ENCODE measurements around the gene ACTN1. TPM values are rescaled to one million over a fixed set of nuclear protein-coding genes. Genes with fewer than 3 reads are reported as not detected.

The ACTN1 gene
- total and polyA plus RNA-seq, 10 of the 15 experiments (the other 5 are each of a cell fraction or from before 2014, with no cell fraction given) = 0.14 to 39.4 (median 2.6) TPM

- TF ChIP-seq E2F8 (IDR thresholded peaks at IDR 0.05; ENCODE audit: low read depth, partially characterized antibody) (no peak), KDM1A (IDR thresholded peaks at IDR 0.05; ENCODE audit: borderline replicate concordance) (no peak), DPF2 (IDR thresholded peaks at IDR 0.05) (no peak), TCF7 (IDR thresholded peaks at IDR 0.05; ENCODE audit: borderline replicate concordance) (no peak), MYC (IDR thresholded peaks at IDR 0.05; ENCODE audit: insufficient read depth, insufficient read length, insufficient replicate concordance, low read length, severe bottlenecking) (no peak), CHD1 (IDR thresholded peaks at IDR 0.05; ENCODE audit: low read depth, low read length) (no peak)
Measured at GRCh38 chr14:68921666-68922065, 57.4 kb downstream of the ACTN1 start (continued).

- Histone ChIP-seq H3K9ac (ENCODE audit: control insufficient read depth, insufficient read depth, low read length) (no peak overlapping the region), H3K27ac (ENCODE audit: control insufficient read depth, insufficient read depth) (no peak overlapping the region), H3K79me2 (ENCODE audit: control insufficient read depth, insufficient read depth, low read length) (no peaks in the 10 kb centered on the region), H3K27me3 (replicated peaks in 1 of 2; ENCODE audit: control insufficient read depth in 2 of 2, insufficient read depth in 2 of 2, low read length in 1 of 2) (no peaks in the 10 kb centered on the region), H3K4me1 (ENCODE audit: control insufficient read depth, insufficient read depth, low read length) (no peaks in the 10 kb centered on the region), H4K20me1 (ENCODE audit: control insufficient read depth, insufficient read depth) (no peaks in the 10 kb centered on the region), H3K4me3 (no peak overlapping the region), H3K36me3 (ENCODE audit: control insufficient read depth in 2 of 2, insufficient read depth in 2 of 2, low read length in 1 of 2) (peaks cover 0 to 1% of the 10 kb centered on the region in 2 experiments; a peak in 2 of 4 replicates), H3K9me3 (replicated peaks; ENCODE audit: control insufficient read depth, insufficient read depth, low read length) (no peaks in the 10 kb centered on the region; the same call in 2 of the 3 replicates), H2AFZ (ENCODE audit: control insufficient read depth, low read depth, low read length) (no peak overlapping the region), H3K4me2 (ENCODE audit: control insufficient read depth, insufficient read depth) (no peak overlapping the region)
- WGBS (ENCODE audit: insufficient coverage, insufficient replicate concordance, low lambda C conversion rate, missing lambda C conversion rate) = 31% methylated on average over 9 of the region's 9 CpGs
- DNase-seq (ENCODE audit: low read depth, low spot score) (no peak), ATAC-seq (no peak), FAIRE-seq (no peak)
- ChIA-PET CTCF (interaction anchor here (0.8 kb wide), 1 partner anchor 8 kb away, joined by 3 read pairs; no protein-coding TSS in a partner anchor), SMC1A (ENCODE audit: uncharacterized antibody, unreplicated experiment) (no interaction called here), POLR2A (no interaction called here), RAD21 (ENCODE audit: unreplicated experiment) (no interaction called here)
- intact Hi-C loops (cut with micrococcal nuclease; ENCODE audit: unreplicated experiment) = no loop called here
- in situ Hi-C loops (cut with MboI) = no loop called here
- no TSS peak for BruUV-seq (replicated peaks)
- TF ChIP-seq, protein P1, sequence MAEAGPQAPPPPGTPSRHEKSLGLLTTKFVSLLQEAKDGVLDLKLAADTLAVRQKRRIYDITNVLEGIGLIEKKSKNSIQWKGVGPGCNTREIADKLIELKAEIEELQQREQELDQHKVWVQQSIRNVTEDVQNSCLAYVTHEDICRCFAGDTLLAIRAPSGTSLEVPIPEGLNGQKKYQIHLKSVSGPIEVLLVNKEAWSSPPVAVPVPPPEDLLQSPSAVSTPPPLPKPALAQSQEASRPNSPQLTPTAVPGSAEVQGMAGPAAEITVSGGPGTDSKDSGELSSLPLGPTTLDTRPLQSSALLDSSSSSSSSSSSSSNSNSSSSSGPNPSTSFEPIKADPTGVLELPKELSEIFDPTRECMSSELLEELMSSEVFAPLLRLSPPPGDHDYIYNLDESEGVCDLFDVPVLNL (IDR thresholded peaks at IDR 0.05; ENCODE audit: low read depth, low read length) = no peak
- TF ChIP-seq NR2C1 (IDR thresholded peaks at IDR 0.05) = no peak
- no peak for TF ChIP-seq STAT1 (conservative IDR thresholded peaks at IDR 0.05)
- no peak for TF ChIP-seq MYB (IDR thresholded peaks at IDR 0.05; ENCODE audit: borderline replicate concordance, low read depth, low read length)
- TF ChIP-seq RAD21 (IDR thresholded peaks at IDR 0.05; ENCODE audit: insufficient read depth, low read depth, low read length) = no peak
- no peak for TF ChIP-seq ZNF274 (IDR thresholded peaks at IDR 0.05; ENCODE audit: insufficient read depth, insufficient read length)
- TF ChIP-seq EZH2 (IDR thresholded peaks at IDR 0.05; ENCODE audit: borderline replicate concordance, control insufficient read depth, low read depth, low read length) = no peak
- no peak for TF ChIP-seq KLF5 (IDR thresholded peaks at IDR 0.05; ENCODE audit: partially characterized antibody)
- TF ChIP-seq TARDBP (IDR thresholded peaks at IDR 0.05; ENCODE audit: borderline replicate concordance) = no peak
- TF ChIP-seq SPI1 (IDR thresholded peaks at IDR 0.05; ENCODE audit: borderline replicate concordance, insufficient read depth, low read depth, low read length) = no peak
- TF ChIP-seq, protein P2, sequence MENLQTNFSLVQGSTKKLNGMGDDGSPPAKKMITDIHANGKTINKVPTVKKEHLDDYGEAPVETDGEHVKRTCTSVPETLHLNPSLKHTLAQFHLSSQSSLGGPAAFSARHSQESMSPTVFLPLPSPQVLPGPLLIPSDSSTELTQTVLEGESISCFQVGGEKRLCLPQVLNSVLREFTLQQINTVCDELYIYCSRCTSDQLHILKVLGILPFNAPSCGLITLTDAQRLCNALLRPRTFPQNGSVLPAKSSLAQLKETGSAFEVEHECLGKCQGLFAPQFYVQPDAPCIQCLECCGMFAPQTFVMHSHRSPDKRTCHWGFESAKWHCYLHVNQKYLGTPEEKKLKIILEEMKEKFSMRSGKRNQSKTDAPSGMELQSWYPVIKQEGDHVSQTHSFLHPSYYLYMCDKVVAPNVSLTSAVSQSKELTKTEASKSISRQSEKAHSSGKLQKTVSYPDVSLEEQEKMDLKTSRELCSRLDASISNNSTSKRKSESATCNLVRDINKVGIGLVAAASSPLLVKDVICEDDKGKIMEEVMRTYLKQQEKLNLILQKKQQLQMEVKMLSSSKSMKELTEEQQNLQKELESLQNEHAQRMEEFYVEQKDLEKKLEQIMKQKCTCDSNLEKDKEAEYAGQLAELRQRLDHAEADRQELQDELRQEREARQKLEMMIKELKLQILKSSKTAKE (IDR thresholded peaks at IDR 0.05; ENCODE audit: low read depth, poor library complexity, severe bottlenecking) = no peak
- TF ChIP-seq CBX3 (IDR thresholded peaks at IDR 0.05; ENCODE audit: borderline replicate concordance, low read depth) = no peak
- TF ChIP-seq NFYA (IDR thresholded peaks at IDR 0.05; ENCODE audit: borderline replicate concordance, low read depth, low read length) = no peak
Measured at GRCh38 chr14:68921049-68921448, 58.1 kb downstream of the ACTN1 start.

All from GM12878 (cell line).